B cell (primary cell): ENCODE results near the gene ADAM12. TPM values are rescaled to one million over a fixed set of nuclear protein-coding genes. Genes with fewer than 3 reads are reported as not detected.

Experiments used
- ATAC-seq: fragments of 200-7000 bp; cut with Tn5 transposase; one replicate; pipeline ENCODE4 v1.10.0; 2021; ENCODE audit warnings: low read depth, mild to moderate bottlenecking, moderate number of reproducible peaks, moderate library complexity
- CTCF ChIA-PET: fragments of 350-600 bp; sonication (Branson Sonifier 250); formaldehyde crosslinking; loops from one replicate; lab custom pipeline; 2021; ENCODE audit warnings: antibody characterized with exemption, inconsistent platforms; lab: Charles Lee
- POLR2A ChIA-PET: fragments of 350-600 bp; sonication (Branson Sonifier 250); formaldehyde crosslinking; loops from one replicate; lab custom pipeline; 2021; ENCODE audit warnings: antibody characterized with exemption; lab: Charles Lee
- DNase-seq: peaks from one replicate; pipeline ENCODE4 v3.0.0; 2013
- H2AFZ ChIP-seq: 2 replicates; pipeline ENCODE4 v1.6.1; 2012; ENCODE audit warnings: mild to moderate bottlenecking, low read depth, low read length; ENCODE audit not compliant: insufficient read depth, poor library complexity, severe bottlenecking
- H3K27ac ChIP-seq, 2 donors: 1 replicate in 1 of 2; 2 replicates in 1 of 2; pipeline ENCODE4 v1.5.1; 2012 to 2013; ENCODE audit warnings: low read length in 2 of 2, mild to moderate bottlenecking in 2 of 2, moderate library complexity in 1 of 2
- H3K27me3 ChIP-seq, 4 experiments: fragments of 200-600 bp in 1 of 4; sonication (generic) in 1 of 4; replicated peaks in 1 of 4; 1 replicate in 2 of 4; 2 replicates in 2 of 4; pipeline versions ENCODE4 v1.6.1 to v1.7.0; 2013 to 2016; ENCODE audit warnings: low read length in 3 of 4, mild to moderate bottlenecking in 2 of 4, mixed read lengths in 1 of 4, moderate library complexity in 1 of 4; ENCODE audit not compliant: insufficient read depth in 4 of 4, control insufficient read depth in 3 of 4; ENCODE audit errors: control extremely low read depth in 1 of 4
- H3K36me3 ChIP-seq, 2 experiments: replicated peaks in 1 of 2; 1 replicate in 1 of 2; 2 replicates in 1 of 2; pipeline versions ENCODE4 v1.6.1 to v1.7.1; 2013; ENCODE audit warnings: low read length in 1 of 2; ENCODE audit not compliant: insufficient read depth in 2 of 2, control insufficient read depth in 1 of 2; ENCODE audit errors: control extremely low read depth in 1 of 2, extremely low read depth in 1 of 2
- H3K4me1 ChIP-seq, 2 donors: fragments of 200-600 bp in 1 of 2; sonication (generic) in 1 of 2; 1 replicate in 1 of 2; 2 replicates in 1 of 2; pipeline versions ENCODE4 v1.5.1 to v1.6.1; 2013 to 2017; ENCODE audit warnings: low read length in 2 of 2; ENCODE audit not compliant: control insufficient read depth in 2 of 2, insufficient read depth in 2 of 2
- H3K4me2 ChIP-seq: replicated peaks from 2 replicates; pipeline ENCODE3; 2012; ENCODE audit warnings: mild to moderate bottlenecking, low read depth, low read length; ENCODE audit not compliant: poor library complexity, severe bottlenecking
- H3K4me3 ChIP-seq, 5 experiments: fragments of 200-600 bp in 1 of 5; sonication (generic) in 1 of 5; 1 replicate in 3 of 5; 2 replicates in 2 of 5; pipeline versions ENCODE4 v1.5.1 to v1.7.0; 2011 to 2016; ENCODE audit warnings: low read length in 4 of 5, mild to moderate bottlenecking in 4 of 5, low read depth in 2 of 5, control low read depth in 1 of 5, moderate library complexity in 1 of 5; ENCODE audit not compliant: insufficient read depth in 1 of 5; ENCODE audit errors: control extremely low read depth in 1 of 5, extremely low read depth in 1 of 5
- H3K79me2 ChIP-seq: fragments of 200-600 bp; sonication (generic); one replicate; pipeline ENCODE4 v1.6.0; 2016; ENCODE audit warnings: low read length; ENCODE audit not compliant: control insufficient read depth, insufficient read depth
- H3K9ac ChIP-seq: fragments of 200-600 bp; sonication (generic); 2 replicates; pipeline ENCODE4 v1.6.1; 2017; ENCODE audit warnings: mild to moderate bottlenecking, low read length, moderate library complexity
- H3K9me3 ChIP-seq, 3 donors: one replicate each; pipeline versions ENCODE4 v1.6.1 to v1.7.1; 2013; ENCODE audit warnings: low read length in 2 of 3; ENCODE audit not compliant: control insufficient read depth in 2 of 3, insufficient read depth in 1 of 3; ENCODE audit errors: control extremely low read depth in 1 of 3
- H4K20me1 ChIP-seq: 2 replicates; pipeline ENCODE4 v1.6.0; 2012; ENCODE audit warnings: mild to moderate bottlenecking, low read length; ENCODE audit not compliant: insufficient read depth, control insufficient read depth, poor library complexity, severe bottlenecking
- H3K27ac Mint-ChIP-seq: one replicate; pipeline ENCODE4 v1.8.0; 2021; ENCODE audit warnings: mixed read lengths
- H3K27me3 Mint-ChIP-seq: one replicate; pipeline ENCODE4 v1.8.0; 2021; ENCODE audit warnings: mixed read lengths
- H3K4me1 Mint-ChIP-seq: one replicate; pipeline ENCODE4 v1.8.0; 2021; ENCODE audit warnings: mixed read lengths
- H3K4me3 Mint-ChIP-seq: one replicate; pipeline ENCODE4 v1.8.0; 2021; ENCODE audit warnings: mixed read lengths
- H3K9me3 Mint-ChIP-seq: one replicate; pipeline ENCODE4 v1.8.0; 2022; ENCODE audit warnings: mixed read lengths; ENCODE audit not compliant: insufficient read depth
- EZH2 ChIP-seq: IDR thresholded peaks from 2 replicates; pipeline ENCODE4 v1.6.1; 2012; ENCODE audit warnings: borderline replicate concordance, low read depth, mild to moderate bottlenecking, moderate library complexity, low read length; ENCODE audit not compliant: insufficient read depth, poor library complexity, severe bottlenecking
- WGBS: methylation state at CpG from one replicate; pipeline ENCODE4 v1.1.5; 2013; ENCODE audit warnings: missing lambda C conversion rate; ENCODE audit not compliant: insufficient coverage; 5-methylcytosine and 5-hydroxymethylcytosine counted together
- intact Hi-C: fragments of 100-400 bp; cut with micrococcal nuclease; formaldehyde crosslinking; loops from one replicate; pipeline ENCODE4 v1.10.0; 2022
- polyA plus RNA-seq: library from polyadenylated mRNA; depleted of rRNA; stranded (reverse); fragments of >200 nt; gene quantifications from 2 replicates; pipeline ENCODE4 v1.2.3, GENCODE V29; 2012
- total RNA-seq, 2 donors: library from RNA; stranded (reverse); fragments of 120-200 nt in 1 of 2; gene quantifications; 1 replicate in 1 of 2; 2 replicates in 1 of 2; pipeline versions ENCODE4 v1.2.3 to v1.2.4, GENCODE V29; 2013 to 2022
- TF ChIP-seq, protein P1 (sequence below): fragments of 200-600 bp; IDR thresholded peaks from one replicate; pipeline ENCODE4 v1.8.0; 2022; ENCODE audit warnings: antibody characterized with exemption, mild to moderate bottlenecking

ADAM12 gene
- total and polyA plus RNA-seq, 2 donors (not counting 1 experiment from before 2014, with no cell fraction given): 0.01 to 0.22 TPM

- Histone ChIP-seq H4K20me1 (no peaks in the 10 kb centered on the region), H3K9ac (no peak overlapping the region), H3K4me2 (no peak overlapping the region), H3K27ac (no peak overlapping the region), H3K9me3 (no peaks in the 10 kb centered on the region), H3K4me1 (no peaks in the 10 kb centered on the region), H3K27me3 (no peaks in the 10 kb centered on the region), H2AFZ (no peak overlapping the region), H3K79me2 (no peaks in the 10 kb centered on the region), H3K4me3 (no peak overlapping the region), H3K36me3 (no peaks in the 10 kb centered on the region)
- H3K27me3 Mint-ChIP-seq: peaks cover 29% of the 10 kb centered on the region
- POLR2A ChIA-PET: no interaction called here
- intact Hi-C loops: no loop called here
- DNase-seq (no peak), ATAC-seq (no peak)
- CTCF ChIA-PET: no interaction called here
- no peaks in the 10 kb centered on the region for H3K4me1 Mint-ChIP-seq
- H3K27ac Mint-ChIP-seq: no peak overlapping the region
- 92% methylated on average over 7 of the region's 8 CpGs for WGBS
- TF ChIP-seq EZH2: no peak
- TF ChIP-seq, protein P1, sequence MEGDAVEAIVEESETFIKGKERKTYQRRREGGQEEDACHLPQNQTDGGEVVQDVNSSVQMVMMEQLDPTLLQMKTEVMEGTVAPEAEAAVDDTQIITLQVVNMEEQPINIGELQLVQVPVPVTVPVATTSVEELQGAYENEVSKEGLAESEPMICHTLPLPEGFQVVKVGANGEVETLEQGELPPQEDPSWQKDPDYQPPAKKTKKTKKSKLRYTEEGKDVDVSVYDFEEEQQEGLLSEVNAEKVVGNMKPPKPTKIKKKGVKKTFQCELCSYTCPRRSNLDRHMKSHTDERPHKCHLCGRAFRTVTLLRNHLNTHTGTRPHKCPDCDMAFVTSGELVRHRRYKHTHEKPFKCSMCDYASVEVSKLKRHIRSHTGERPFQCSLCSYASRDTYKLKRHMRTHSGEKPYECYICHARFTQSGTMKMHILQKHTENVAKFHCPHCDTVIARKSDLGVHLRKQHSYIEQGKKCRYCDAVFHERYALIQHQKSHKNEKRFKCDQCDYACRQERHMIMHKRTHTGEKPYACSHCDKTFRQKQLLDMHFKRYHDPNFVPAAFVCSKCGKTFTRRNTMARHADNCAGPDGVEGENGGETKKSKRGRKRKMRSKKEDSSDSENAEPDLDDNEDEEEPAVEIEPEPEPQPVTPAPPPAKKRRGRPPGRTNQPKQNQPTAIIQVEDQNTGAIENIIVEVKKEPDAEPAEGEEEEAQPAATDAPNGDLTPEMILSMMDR: no peak
- H3K9me3 Mint-ChIP-seq: no peaks in the 10 kb centered on the region
- no peak overlapping the region for H3K4me3 Mint-ChIP-seq
Observed at GRCh38 chr10:126229686-126230085, 158.6 kb downstream of the ADAM12 start.

- no peaks in the 10 kb centered on the region for H3K9me3 ChIP-seq
Observed at GRCh38 chr10:126227762-126228134, 160.5 kb downstream of the ADAM12 start.

More at GRCh38 chr10:126227762-126228134, 160.5 kb downstream of the ADAM12 start:
- H3K9me3 Mint-ChIP-seq: no peaks in the 10 kb centered on the region
- Histone ChIP-seq H3K9ac (no peak overlapping the region), H2AFZ (no peak overlapping the region), H3K27ac (no peak overlapping the region), H3K36me3 (no peaks in the 10 kb centered on the region), H3K4me1 (no peaks in the 10 kb centered on the region), H3K79me2 (no peaks in the 10 kb centered on the region), H4K20me1 (no peaks in the 10 kb centered on the region), H3K4me2 (no peak overlapping the region), H3K4me3 (no peak overlapping the region), H3K27me3 (no peaks in the 10 kb centered on the region)
- TF ChIP-seq EZH2: no peak
- TF ChIP-seq, protein P1: no peak
- DNase-seq (no peak), ATAC-seq (no peak)
- WGBS: 88% methylated on average over 1 of the region's 2 CpGs
- CTCF ChIA-PET: no interaction called here
- peaks cover 20% of the 10 kb centered on the region for H3K27me3 Mint-ChIP-seq
- no peak overlapping the region for H3K27ac Mint-ChIP-seq
- POLR2A ChIA-PET: no interaction called here
- intact Hi-C loops: no loop called here
- H3K4me1 Mint-ChIP-seq: no peaks in the 10 kb centered on the region
- H3K4me3 Mint-ChIP-seq: no peak overlapping the region
